ENCODE data around the gene NHLRC2.

NHLRC2 gene

DNA sequence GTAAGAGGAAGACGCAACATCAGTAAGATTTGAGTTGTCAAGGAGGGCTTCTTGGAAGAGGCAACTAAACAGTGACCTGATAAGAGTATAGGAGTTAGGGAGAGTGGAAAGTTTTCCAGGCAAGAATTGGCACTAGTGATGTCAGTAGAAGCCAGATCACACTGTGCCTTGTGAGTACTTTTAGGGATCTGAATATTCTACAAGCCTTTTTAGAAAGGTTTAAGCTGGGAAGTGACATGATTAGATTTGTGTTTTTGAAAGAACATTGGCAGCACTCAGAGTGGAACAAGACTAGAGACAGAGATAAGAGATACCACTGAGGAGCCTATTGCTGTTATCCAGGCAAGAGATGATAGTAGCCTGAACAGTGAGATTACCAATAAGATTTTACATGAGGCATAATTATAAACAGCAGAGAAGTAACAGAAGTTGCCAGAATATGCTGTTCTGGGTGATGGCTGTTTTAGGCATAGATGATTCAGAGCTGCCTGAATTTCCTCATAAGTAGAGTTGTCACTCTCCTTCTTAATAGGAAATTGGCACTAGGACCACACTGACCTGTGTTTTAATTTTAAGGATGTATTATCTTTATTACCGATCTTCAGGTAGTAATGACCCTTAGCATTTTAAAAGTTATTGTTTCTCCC lies 45.6 kb downstream of the NHLRC2 start:
- in situ Hi-C loops (cut with HindIII; ENCODE audit: low sequenced_read_pairs): no loop called here

GRCh38 chr10:113905756-113906155 lies 51.3 kb downstream of the NHLRC2 start:
- in situ Hi-C loops (cut with HindIII; ENCODE audit: low sequenced_read_pairs): no loop called here

DNA sequence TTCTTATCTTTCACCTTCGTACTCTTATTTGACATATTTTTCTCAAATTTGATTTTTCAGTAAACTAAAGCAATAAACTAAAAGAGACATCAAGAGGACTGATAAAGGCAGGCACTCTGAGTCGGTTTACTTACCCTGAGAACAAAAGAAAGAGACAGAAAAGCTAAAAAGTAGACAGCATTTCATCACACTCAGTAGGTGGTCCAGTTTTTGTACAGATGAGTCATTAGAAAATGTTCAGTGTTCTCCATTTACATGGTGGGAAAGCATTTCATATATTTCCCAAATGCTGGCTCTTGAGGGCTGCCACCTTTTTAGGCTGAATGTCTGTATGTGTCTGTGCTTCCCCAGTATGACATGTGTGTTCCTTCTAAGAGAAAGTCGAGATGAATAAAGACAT lies 52.7 kb downstream of the NHLRC2 start:
- in situ Hi-C loops (cut with HindIII; ENCODE audit: low sequenced_read_pairs): no loop called here

DNA sequence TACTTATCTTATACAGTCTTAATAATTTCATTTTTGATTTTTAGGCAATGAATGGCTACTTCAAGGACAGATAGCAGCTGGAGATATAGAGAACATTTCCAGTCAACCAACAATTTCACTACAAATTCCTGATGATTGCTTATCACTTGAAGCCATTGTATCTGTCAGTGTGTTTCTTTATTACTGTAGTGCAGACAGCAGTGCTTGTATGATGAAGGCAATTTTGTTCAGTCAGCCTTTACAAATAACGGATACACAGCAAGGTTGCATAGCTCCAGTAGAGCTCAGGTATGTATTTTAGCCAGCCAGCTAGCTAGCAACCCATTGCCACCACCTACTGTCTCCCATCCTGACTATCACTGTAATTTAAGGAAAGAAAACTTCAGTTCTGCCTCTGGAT lies 53.8 kb downstream of the NHLRC2 start:
- in situ Hi-C loops (cut with HindIII; ENCODE audit: low sequenced_read_pairs): no loop called here

- in situ Hi-C loops (cut with HindIII; ENCODE audit: low sequenced_read_pairs): no loop called here
Measured at GRCh38 chr10:113911113-113911512, 56.7 kb downstream of the NHLRC2 start.

DNA sequence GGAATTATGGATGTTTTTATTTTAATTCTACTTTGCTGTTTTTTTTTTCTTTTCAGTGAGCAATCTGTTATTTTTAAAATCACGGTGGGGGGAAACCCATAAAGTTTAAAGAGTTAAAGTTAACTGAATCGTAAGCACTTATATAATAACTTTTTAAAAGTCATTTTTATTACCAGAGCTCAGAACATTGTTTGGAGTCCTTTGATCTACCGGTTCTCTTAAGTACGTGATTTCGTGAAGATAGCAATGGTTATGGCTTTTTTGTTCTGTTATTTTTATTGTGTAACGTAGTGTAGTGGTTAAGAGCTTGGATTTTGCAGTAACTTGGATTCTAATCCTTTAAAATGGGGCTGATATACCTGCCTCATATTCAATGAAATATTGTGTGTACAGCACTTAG lies 57.4 kb downstream of the NHLRC2 start:
- in situ Hi-C loops (cut with HindIII; ENCODE audit: low sequenced_read_pairs): no loop called here

GRCh38 chr10:113912582-113912981 lies 58.1 kb downstream of the NHLRC2 start:
- in situ Hi-C loops (cut with HindIII; ENCODE audit: low sequenced_read_pairs): no loop called here

DNA sequence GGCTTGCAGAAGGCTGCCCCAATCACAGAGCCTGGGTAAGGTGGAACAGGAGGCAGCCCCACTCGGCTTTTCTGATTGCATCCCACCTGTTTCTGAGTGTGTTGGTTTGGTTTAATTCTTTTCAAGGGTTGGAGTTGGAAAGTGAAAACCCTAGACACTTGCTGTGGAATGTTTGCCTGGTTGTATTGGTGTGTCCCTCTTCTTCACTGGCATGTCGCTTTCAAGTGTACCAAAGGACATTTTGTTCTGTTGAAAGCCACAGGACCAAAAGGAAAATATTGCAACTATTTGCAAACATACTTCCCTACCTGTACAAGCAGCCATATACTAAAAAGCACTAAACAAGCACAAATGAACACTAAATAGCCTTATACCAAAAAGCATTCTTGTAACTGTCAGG lies 60.5 kb downstream of the NHLRC2 start:
- in situ Hi-C loops (cut with HindIII; ENCODE audit: low sequenced_read_pairs): no loop called here

GRCh38 chr10:113915540-113915939 lies 61.1 kb downstream of the NHLRC2 start:
- in situ Hi-C loops (cut with HindIII; ENCODE audit: low sequenced_read_pairs): no loop called here

- in situ Hi-C loops (cut with HindIII; ENCODE audit: low sequenced_read_pairs): no loop called here
Measured at GRCh38 chr10:113916053-113916452, 61.6 kb downstream of the NHLRC2 start.

DNA sequence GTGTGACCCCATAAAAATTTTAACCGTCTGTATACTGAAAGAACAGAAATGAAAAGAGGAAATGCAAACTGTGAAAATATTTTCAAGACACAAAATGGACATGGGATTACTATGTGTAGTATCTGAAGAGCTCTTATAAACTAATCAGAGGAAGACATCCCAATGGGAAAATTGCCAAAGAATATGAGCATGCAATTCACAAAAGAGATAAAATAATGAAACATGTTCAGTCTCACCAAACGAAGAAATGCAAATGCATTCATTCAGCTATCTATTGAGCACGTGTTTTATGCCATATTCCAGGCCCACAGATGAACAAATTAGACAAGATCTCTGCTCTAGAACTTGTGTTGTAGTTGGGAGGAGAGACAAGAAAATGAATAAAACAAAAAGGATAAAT lies 63.2 kb downstream of the NHLRC2 start:
- in situ Hi-C loops (cut with HindIII; ENCODE audit: low sequenced_read_pairs): no loop called here

- in situ Hi-C loops (cut with HindIII; ENCODE audit: low sequenced_read_pairs): no loop called here
Measured at GRCh38 chr10:113920114-113920513, 65.7 kb downstream of the NHLRC2 start.

- in situ Hi-C loops (cut with HindIII; ENCODE audit: low sequenced_read_pairs): no loop called here
Measured at GRCh38 chr10:113920875-113921274, 66.4 kb downstream of the NHLRC2 start.

- in situ Hi-C loops (cut with HindIII; ENCODE audit: low sequenced_read_pairs): no loop called here
Measured at GRCh38 chr10:113921561-113922370, 67.3 kb downstream of the NHLRC2 start.

- in situ Hi-C loops (cut with HindIII; ENCODE audit: low sequenced_read_pairs): no loop called here
Measured at GRCh38 chr10:113922787-113923570, 68.5 kb downstream of the NHLRC2 start.

GRCh38 chr10:113924186-113924585 lies 69.7 kb downstream of the NHLRC2 start:
- in situ Hi-C loops (cut with HindIII; ENCODE audit: low sequenced_read_pairs): no loop called here

GRCh38 chr10:113924664-113925063 lies 70.2 kb downstream of the NHLRC2 start:
- in situ Hi-C loops (cut with HindIII; ENCODE audit: low sequenced_read_pairs): no loop called here

GRCh38 chr10:113927440-113927839 lies 73.0 kb downstream of the NHLRC2 start:
- in situ Hi-C loops (cut with HindIII; ENCODE audit: low sequenced_read_pairs): no loop called here

DNA sequence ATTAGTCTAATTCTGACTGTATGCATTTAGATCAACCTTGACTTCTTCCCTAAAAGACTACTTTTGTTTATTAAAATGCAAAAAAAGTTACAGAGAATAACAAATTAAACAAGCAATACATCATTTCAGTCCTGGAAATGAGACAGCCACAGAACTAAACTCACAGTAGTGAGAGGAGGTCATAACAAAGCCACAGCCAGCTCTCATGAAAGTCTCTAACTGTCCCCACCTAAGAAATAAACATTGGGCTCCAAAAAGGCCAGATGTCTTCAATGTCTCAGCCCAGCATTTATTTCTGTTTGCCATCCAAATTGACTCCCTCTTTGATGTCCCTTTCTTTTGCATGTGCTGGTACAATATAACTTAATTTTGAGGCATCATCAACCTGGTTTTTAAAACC lies 74.4 kb downstream of the NHLRC2 start:
- in situ Hi-C loops (cut with HindIII; ENCODE audit: low sequenced_read_pairs): no loop called here

- in situ Hi-C loops (cut with HindIII; ENCODE audit: low sequenced_read_pairs): no loop called here
Measured at GRCh38 chr10:113929522-113929921, 75.1 kb downstream of the NHLRC2 start.

DNA sequence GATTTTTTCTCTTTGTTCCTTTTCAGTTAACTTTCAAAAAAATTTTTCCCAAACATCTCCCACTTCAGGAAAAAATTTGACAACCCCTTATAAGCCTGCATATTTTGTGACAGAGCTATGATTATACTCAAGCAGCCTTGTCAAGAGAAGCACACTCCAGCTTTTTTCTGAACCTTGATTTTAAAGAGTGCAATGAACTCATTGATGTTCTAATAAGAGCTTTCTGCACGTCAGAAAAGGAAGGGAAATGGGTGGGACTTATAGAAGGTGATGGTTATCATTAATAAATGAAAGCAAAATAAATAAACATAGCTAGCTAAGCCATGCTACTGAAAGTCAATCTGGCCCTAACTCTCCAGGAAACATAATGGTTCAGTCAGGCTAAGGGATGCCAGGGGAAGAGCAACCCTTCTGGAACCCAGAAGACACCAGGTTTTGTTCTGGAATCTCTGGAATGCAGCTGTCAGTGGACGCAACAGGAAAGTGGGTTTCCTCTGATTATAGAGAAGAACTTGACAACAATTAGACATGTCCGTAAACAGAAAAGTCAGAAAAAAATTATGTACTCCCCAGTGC lies 76.1 kb downstream of the NHLRC2 start:
- in situ Hi-C loops (cut with HindIII; ENCODE audit: low sequenced_read_pairs): no loop called here

All from DLD1 (cell line).